ENCODE data around the gene OR10J5.
"Not testable (repeated sequence)": the region's sequence is repeated elsewhere in the genome, so short reads cannot be mapped to it uniquely, and the experiment has no call there.

OR10J5 gene

GRCh38 chr1:159535907-159536306 is at the start of gene OR10J5:
OR10J5 (minus strand) TSS chr1:159536007; CDS start chr1:159536007, 0 bp downstream.
- no peak for DNase-seq

- no peak for DNase-seq
Measured at GRCh38 chr1:159584536-159584935, 48.7 kb upstream of the OR10J5 start.

GRCh38 chr1:159581422-159581821 is 45.6 kb upstream of the OR10J5 start:
- DNase-seq, result no peak

- no peak for DNase-seq
Measured at GRCh38 chr1:159580340-159580739, 44.5 kb upstream of the OR10J5 start.

- no peak for DNase-seq
Measured at GRCh38 chr1:159577446-159577845, 41.6 kb upstream of the OR10J5 start.

GRCh38 chr1:159562680-159563079 is 26.9 kb upstream of the OR10J5 start:
- no peak for DNase-seq

GRCh38 chr1:159561497-159561896 is 25.7 kb upstream of the OR10J5 start:
- no peak for DNase-seq

- DNase-seq, result no peak
Measured at GRCh38 chr1:159560599-159560998, 24.8 kb upstream of the OR10J5 start.

GRCh38 chr1:159556931-159557369 is 21.1 kb upstream of the OR10J5 start:
- DNase-seq, result no peak

GRCh38 chr1:159554696-159555095 is 18.9 kb upstream of the OR10J5 start:
- DNase-seq, result no peak

GRCh38 chr1:159554261-159554660 is 18.5 kb upstream of the OR10J5 start:
- DNase-seq, result no peak

GRCh38 chr1:159548126-159548525 is 12.3 kb upstream of the OR10J5 start:
- no peak for DNase-seq

- DNase-seq, result no peak
Measured at GRCh38 chr1:159532922-159533321, 2.9 kb downstream of the OR10J5 start.

- not testable (repeated sequence) for DNase-seq
Measured at GRCh38 chr1:159524792-159525191, 11.0 kb downstream of the OR10J5 start.

GRCh38 chr1:159510229-159510541 is 25.6 kb downstream of the OR10J5 start:
- no peak for DNase-seq

- DNase-seq, result no peak
Measured at GRCh38 chr1:159509440-159510228, 26.2 kb downstream of the OR10J5 start.

- DNase-seq, result no peak
Measured at GRCh38 chr1:159508951-159509350, 26.9 kb downstream of the OR10J5 start.

- no peak for DNase-seq
Measured at GRCh38 chr1:159505676-159506075, 30.1 kb downstream of the OR10J5 start.

GRCh38 chr1:159501082-159501481 is 34.7 kb downstream of the OR10J5 start:
- DNase-seq, result no peak

GRCh38 chr1:159494513-159495210 is 41.1 kb downstream of the OR10J5 start:
- DNase-seq, result not testable (repeated sequence)

GRCh38 chr1:159493354-159493753 is 42.5 kb downstream of the OR10J5 start:
- DNase-seq, result no peak

GRCh38 chr1:159492575-159493323 is 43.1 kb downstream of the OR10J5 start:
- DNase-seq, result no peak
